HG03196 (cell line): ENCODE measurements around the gene HMX2.

Source experiments
- ATAC-seq: cut with Tn5 transposase; IDR thresholded peaks from one replicate; pipeline ENCODE4 v1.9.1; 2021; ENCODE audit not compliant: unreplicated experiment

HMX2 gene

GRCh38 chr10:123180101-123181090 lies 32.5 kb downstream of the HMX2 start:
- no peak for ATAC-seq

DNA sequence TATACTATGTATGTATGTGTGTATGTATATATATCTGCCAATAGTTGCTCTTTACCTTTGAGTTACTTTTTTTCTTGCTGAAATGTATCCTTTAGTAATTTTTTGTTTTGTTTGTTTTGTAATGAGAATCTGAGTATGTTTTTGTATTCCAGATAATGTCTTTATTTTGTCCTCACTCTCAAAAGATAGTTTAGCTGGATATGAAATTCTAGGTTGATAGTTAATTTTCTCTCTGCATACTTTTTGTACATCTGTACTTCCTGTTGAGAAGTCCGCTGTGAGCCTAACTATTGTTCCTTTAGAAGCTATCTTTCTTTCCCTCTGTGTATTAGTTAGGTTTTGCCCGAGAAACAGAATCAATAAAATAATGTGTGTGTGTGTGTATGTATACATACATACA lies 35.8 kb downstream of the HMX2 start:
- ATAC-seq, result no peak

DNA sequence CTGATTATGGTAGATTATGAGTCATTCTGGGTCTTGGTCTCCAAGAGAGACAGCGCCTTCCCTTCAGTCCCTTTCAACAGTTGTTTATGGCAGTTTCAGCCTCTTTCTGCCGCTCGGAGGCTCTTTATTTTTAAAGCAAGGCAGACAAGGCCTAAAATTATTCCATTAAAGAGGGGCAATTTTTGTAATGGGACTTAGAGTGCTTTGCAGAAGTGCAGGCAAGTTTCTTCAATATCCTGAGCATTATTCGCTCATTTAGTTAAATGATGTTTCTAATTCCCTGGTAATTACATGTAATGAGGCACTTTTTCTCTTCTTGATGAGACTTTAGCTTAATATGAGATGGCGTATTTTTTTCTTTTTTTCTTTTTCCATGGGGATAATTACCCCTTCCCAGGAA lies 39.8 kb downstream of the HMX2 start:
- ATAC-seq, result no peak

DNA sequence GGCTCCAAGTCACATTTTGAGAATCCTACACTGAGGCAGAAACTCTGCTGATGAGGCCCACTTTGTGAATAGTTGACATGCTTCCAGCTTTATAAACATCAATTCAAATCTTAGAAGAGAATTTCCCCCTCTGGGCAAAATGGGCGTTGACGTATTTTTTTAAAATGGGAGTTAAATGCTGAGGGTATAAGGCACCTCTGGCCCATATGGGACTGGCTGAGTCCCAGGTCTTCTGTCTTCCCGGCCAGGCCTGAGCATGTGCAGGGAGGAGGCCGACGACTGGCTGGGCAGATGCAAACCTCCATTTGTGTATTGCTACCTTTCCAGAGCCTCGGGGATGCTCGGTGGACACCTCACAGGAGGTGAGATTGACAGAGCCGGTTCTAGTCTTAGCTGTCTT lies 44.0 kb downstream of the HMX2 start:
- no peak for ATAC-seq

GRCh38 chr10:123194056-123194455 lies 46.1 kb downstream of the HMX2 start:
- no peak for ATAC-seq
